GM23338 (cell line): Measurements from ENCODE around the gene SLC25A13. TPM values are rescaled to one million over a fixed set of nuclear protein-coding genes. Genes with fewer than 3 reads are reported as not detected.

ENCODE experiments used
- ATAC-seq: fragments of 200-7000 bp; cut with Tn5 transposase; 3 replicates; pipeline ENCODE4 v1.9.1; 2020
- DNase-seq: peaks from one replicate; pipeline ENCODE4 v3.0.0-alpha.2; 2015; ENCODE audit warnings: low spot score
- H2AFZ ChIP-seq: fragments of 200-600 bp; sonication (generic); 2 replicates; pipeline ENCODE4 v1.8.0; 2016; ENCODE audit warnings: antibody characterized with exemption, mild to moderate bottlenecking, moderate library complexity
- H3F3A ChIP-seq: fragments of 200-600 bp; sonication (generic); replicated peaks from 2 replicates; pipeline ENCODE4 v1.8.0; 2017; ENCODE audit warnings: antibody characterized with exemption, mixed run types, low read depth
- H3K27ac ChIP-seq: fragments of 200-600 bp; sonication (generic); 2 replicates; pipeline ENCODE4 v1.6.1; 2016; ENCODE audit warnings: low read depth
- H3K27me3 ChIP-seq: fragments of 200-600 bp; sonication (generic); 2 replicates; pipeline ENCODE4 v1.8.0; 2016; ENCODE audit warnings: mild to moderate bottlenecking, mixed run types, moderate library complexity; ENCODE audit not compliant: insufficient read depth
- H3K36me3 ChIP-seq: fragments of 200-600 bp; sonication (generic); 2 replicates; pipeline ENCODE4 v1.8.0; 2016; ENCODE audit warnings: mild to moderate bottlenecking; ENCODE audit not compliant: insufficient read depth
- H3K4me1 ChIP-seq: fragments of 200-600 bp; sonication (generic); 2 replicates; pipeline ENCODE4 v1.8.0; 2016; ENCODE audit warnings: mild to moderate bottlenecking, moderate library complexity; ENCODE audit not compliant: insufficient read depth
- H3K4me2 ChIP-seq: fragments of 200-600 bp; sonication (generic); 2 replicates; pipeline ENCODE4 v1.7.1; 2017; ENCODE audit warnings: mixed run types
- H3K4me3 ChIP-seq: fragments of 200-600 bp; sonication (generic); 2 replicates; pipeline ENCODE4 v1.6.1; 2016; ENCODE audit warnings: mixed run types
- H3K79me2 ChIP-seq: fragments of 200-600 bp; sonication (generic); replicated peaks from 2 replicates; pipeline ENCODE4 v1.8.0; 2017; ENCODE audit warnings: mild to moderate bottlenecking; ENCODE audit not compliant: insufficient read depth
- H3K9me2 ChIP-seq: fragments of 200-600 bp; sonication (generic); 2 replicates; pipeline ENCODE4 v1.8.0; 2017; ENCODE audit not compliant: insufficient read depth
- H4K20me1 ChIP-seq: fragments of 200-600 bp; sonication (generic); replicated peaks from 2 replicates; pipeline ENCODE4 v1.8.0; 2017; ENCODE audit warnings: mild to moderate bottlenecking; ENCODE audit not compliant: insufficient read depth
- H3K27ac Mint-ChIP-seq: 2 replicates; pipeline ENCODE4 v1.8.0; 2020; ENCODE audit warnings: inconsistent platforms, mild to moderate bottlenecking, moderate library complexity, mixed read lengths
- H3K27me3 Mint-ChIP-seq: 3 replicates; pipeline ENCODE4 v1.8.0; 2022; ENCODE audit warnings: low read depth, mild to moderate bottlenecking, moderate library complexity, mixed read lengths, inconsistent platforms; ENCODE audit not compliant: insufficient read depth, poor library complexity
- H3K36me3 Mint-ChIP-seq: 3 replicates; pipeline ENCODE4 v1.8.0; 2021; ENCODE audit warnings: low read depth, mild to moderate bottlenecking, inconsistent platforms, moderate library complexity, mixed read lengths
- H3K4me1 Mint-ChIP-seq: 3 replicates; pipeline ENCODE4 v1.8.0; 2020; ENCODE audit warnings: mild to moderate bottlenecking, inconsistent platforms, mixed read lengths
- H3K4me3 Mint-ChIP-seq: 3 replicates; pipeline ENCODE4 v1.8.0; 2021; ENCODE audit warnings: moderate library complexity, mild to moderate bottlenecking, inconsistent platforms, mixed read lengths
- H3K9me3 Mint-ChIP-seq: 3 replicates; pipeline ENCODE4 v1.8.0; 2020; ENCODE audit warnings: moderate library complexity, mild to moderate bottlenecking, inconsistent platforms, mixed read lengths
- CREB1 ChIP-seq: fragments of 250-450 bp; sonication (Bioruptor Pico); IDR thresholded peaks from 2 replicates; pipeline ENCODE4 v1.5.0; 2020; ENCODE audit warnings: low read depth, mild to moderate bottlenecking, moderate library complexity
- CTCF ChIP-seq, 2 experiments: fragments of 200-600 bp in 1 of 2; sonication (generic) in 1 of 2; conservative IDR thresholded peaks; 2 replicates each; pipeline versions ENCODE4 v1.5.1 to v1.6.1; 2016 to 2017; ENCODE audit warnings: antibody characterized with exemption in 2 of 2, low read depth in 2 of 2, mild to moderate bottlenecking in 2 of 2, moderate library complexity in 1 of 2
- ETS1 ChIP-seq: IDR thresholded peaks from 2 replicates; pipeline ENCODE4 v1.6.1; 2016; ENCODE audit warnings: antibody characterized with exemption
- EZH2 ChIP-seq: fragments of 200-600 bp; sonication (generic); IDR thresholded peaks from one replicate; pipeline ENCODE4 v1.8.0; 2017; ENCODE audit warnings: antibody characterized with exemption, mild to moderate bottlenecking, low read depth; ENCODE audit not compliant: unreplicated experiment
- EZH2phosphoT487 ChIP-seq: fragments of 200-600 bp; sonication (generic); IDR thresholded peaks from one replicate; pipeline ENCODE4 v1.8.1; 2018; ENCODE audit warnings: antibody characterized with exemption; ENCODE audit not compliant: unreplicated experiment
- JUNB ChIP-seq: IDR thresholded peaks from one replicate; pipeline ENCODE4 v1.6.1; 2016; ENCODE audit warnings: antibody characterized with exemption; ENCODE audit not compliant: unreplicated experiment
- NANOG ChIP-seq: IDR thresholded peaks from 2 replicates; pipeline ENCODE4 v1.6.1; 2016; ENCODE audit warnings: antibody characterized with exemption, borderline replicate concordance
- POLR2AphosphoS5 ChIP-seq: IDR thresholded peaks from 2 replicates; pipeline ENCODE4 v1.6.1; 2016; ENCODE audit warnings: antibody characterized with exemption, low read depth
- REST ChIP-seq: IDR thresholded peaks from one replicate; pipeline ENCODE4 v1.6.1; 2018; ENCODE audit warnings: antibody characterized with exemption; ENCODE audit not compliant: unreplicated experiment
- STAT1 ChIP-seq: IDR thresholded peaks from one replicate; pipeline ENCODE4 v1.6.1; 2016; ENCODE audit warnings: antibody characterized with exemption; ENCODE audit not compliant: unreplicated experiment
- ZNF114 ChIP-seq: fragments of 250-450 bp; sonication (Bioruptor Pico); IDR thresholded peaks from 2 replicates; pipeline ENCODE4 v1.5.0; 2020; ENCODE audit warnings: mild to moderate bottlenecking, moderate library complexity
- ZNF331 ChIP-seq: fragments of 250-450 bp; sonication (Bioruptor Pico); IDR thresholded peaks from 2 replicates; pipeline ENCODE4 v1.5.0; 2020; ENCODE audit warnings: low read depth, mild to moderate bottlenecking, moderate library complexity
- ZNF462 ChIP-seq: fragments of 250-450 bp; sonication (Bioruptor Pico); IDR thresholded peaks from 2 replicates; pipeline ENCODE4 v1.5.0; 2020; ENCODE audit warnings: mild to moderate bottlenecking, moderate library complexity
- polyA plus RNA-seq: library from polyadenylated mRNA; unstranded; fragments of >200 nt; fragmentation: Nextera tagmentation; extraction: Ambion mirVana; gene quantifications from 2 replicates; pipeline ENCODE4 v1.2.1, GENCODE V29; 2016
- total RNA-seq: library from RNA; depleted of rRNA; stranded (reverse); fragments of >200 nt; shearing (Covaris generic); gene quantifications from 2 replicates; pipeline ENCODE4 v1.2.3, GENCODE V29; 2014

SLC25A13 gene
- total and polyA plus RNA-seq, 2 experiments from 2014 or later, result 51.1 to 84.6 TPM

GRCh38 chr7:96136600-96137239 lies 185.2 kb downstream of the SLC25A13 start:
- peaks cover 17% of the 10 kb centered on the region for H3K27me3 Mint-ChIP-seq
- no peak for DNase-seq

More at GRCh38 chr7:96136600-96137239, 185.2 kb downstream of the SLC25A13 start:
- H3K9me3 Mint-ChIP-seq, result no peaks in the 10 kb centered on the region
- H3F3A ChIP-seq, result no peaks in the 10 kb centered on the region
- no peak for TF ChIP-seq NANOG
- no peak for TF ChIP-seq ZNF331
- TF ChIP-seq EZH2, result no peak
- no peak for TF ChIP-seq CTCF (conservative IDR thresholded peaks at IDR 0.05; ENCODE audit: low read depth in 2 of 2)
- no peak for TF ChIP-seq STAT1
- no peak for TF ChIP-seq REST
- no peak for TF ChIP-seq EZH2phosphoT487
- TF ChIP-seq CREB1 (CRISPR knock-in tag), result no peak
- TF ChIP-seq JUNB, result no peak
- TF ChIP-seq ETS1, result no peak
- TF ChIP-seq ZNF462, result no peak
- no peak for TF ChIP-seq POLR2AphosphoS5
- no peak for TF ChIP-seq ZNF114
- no peak overlapping the region for H3K27ac ChIP-seq
- peaks cover 4% of the 10 kb centered on the region; the same call in 2 of the 3 replicates for H3K4me1 Mint-ChIP-seq
- H2AFZ ChIP-seq, result no peak overlapping the region
- peak; percentile 67 for ATAC-seq
- peaks cover 43% of the 10 kb centered on the region for H4K20me1 ChIP-seq
- H3K4me3 Mint-ChIP-seq, result no peak overlapping the region
- no peaks in the 10 kb centered on the region for H3K4me1 ChIP-seq
- H3K27ac Mint-ChIP-seq, result no peak overlapping the region
- no peaks in the 10 kb centered on the region for H3K36me3 ChIP-seq
- peaks cover 20% of the 10 kb centered on the region; the same call in 2 of the 3 replicates for H3K36me3 Mint-ChIP-seq
- H3K79me2 ChIP-seq, result no peaks in the 10 kb centered on the region
- H3K9me2 ChIP-seq, result no peaks in the 10 kb centered on the region
- peaks cover 27% of the 10 kb centered on the region for H3K27me3 ChIP-seq
- no peak overlapping the region for H3K4me3 ChIP-seq
- H3K4me2 ChIP-seq, result no peak overlapping the region
